NK-92 (cell line): ENCODE measurements around the gene SLC9C1.

Experiments used
- DNase-seq: peaks from one replicate; lab custom pipeline; 2025; ENCODE audit not compliant: unreplicated experiment; lab: John Stamatoyannopoulos, UW

SLC9C1 gene

DNA sequence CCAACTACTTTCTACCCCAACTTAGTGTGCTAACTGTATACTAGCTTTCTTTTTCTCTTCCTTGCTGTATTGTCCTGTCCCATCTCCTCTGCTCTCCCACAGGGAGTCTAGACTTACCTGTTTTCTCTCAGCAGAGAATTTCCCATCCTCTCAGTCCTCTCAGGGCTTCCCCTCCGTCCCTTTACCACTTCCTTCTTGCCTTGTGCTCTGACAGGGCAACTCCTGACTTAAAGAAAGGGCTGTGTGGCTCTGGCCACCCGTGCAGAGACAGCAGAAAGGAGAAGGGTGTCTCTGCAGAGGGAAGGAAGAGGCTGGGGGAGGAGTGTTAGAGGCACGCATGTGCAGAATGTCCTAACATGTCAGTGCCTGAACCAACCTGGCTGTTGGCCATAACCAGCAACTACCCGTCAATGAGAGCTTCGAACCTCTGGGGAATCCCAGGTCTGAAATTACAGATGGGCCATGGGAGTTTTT is 161.0 kb downstream of the SLC9C1 start, which contains the start of gene GCSAM:
TSS of gene GCSAM (minus strand) at position 274 of the 474 bp plus-strand sequence. CDS start at position 146, 128 bp downstream.
- no peak for DNase-seq

DNA sequence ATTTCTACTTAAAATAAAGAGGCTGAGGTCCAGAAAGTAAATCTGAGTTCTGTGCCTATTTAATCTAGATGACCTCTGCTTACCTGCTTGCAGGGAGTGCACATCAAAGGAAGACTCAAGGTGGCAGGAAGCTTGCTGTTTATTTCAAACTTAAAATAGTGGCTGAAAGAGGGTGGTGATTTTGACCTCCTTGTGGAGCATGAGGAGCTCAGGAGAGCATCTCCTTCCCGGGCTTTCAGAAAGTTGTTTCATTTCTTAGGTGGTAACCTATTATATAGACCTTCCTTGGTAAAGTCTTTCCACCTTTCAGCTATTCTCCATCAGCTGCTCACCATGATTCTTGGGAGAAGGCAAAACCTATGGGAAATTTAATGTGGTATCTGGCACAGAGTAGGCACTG is 161.5 kb downstream of the SLC9C1 start:
- DNase-seq: no peak

DNA sequence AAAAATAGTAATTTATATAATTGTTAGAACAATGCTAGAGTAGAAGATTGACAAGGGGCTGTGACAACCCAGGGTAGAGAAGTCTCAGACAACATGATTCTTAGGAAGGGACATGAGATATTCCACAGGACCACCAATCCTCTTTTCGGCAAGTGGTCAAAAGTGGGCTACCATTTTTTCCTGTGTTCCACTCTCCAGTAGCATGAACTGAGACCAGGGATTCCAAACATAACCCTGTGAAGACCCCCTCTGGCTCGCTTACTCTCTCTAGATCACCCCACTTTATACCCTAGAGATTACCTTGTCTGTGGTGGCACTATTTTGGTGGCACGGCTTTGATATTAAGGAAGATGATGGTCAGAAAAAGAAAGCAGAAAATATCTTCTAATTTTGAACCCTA is 161.9 kb downstream of the SLC9C1 start:
- no peak for DNase-seq

DNA sequence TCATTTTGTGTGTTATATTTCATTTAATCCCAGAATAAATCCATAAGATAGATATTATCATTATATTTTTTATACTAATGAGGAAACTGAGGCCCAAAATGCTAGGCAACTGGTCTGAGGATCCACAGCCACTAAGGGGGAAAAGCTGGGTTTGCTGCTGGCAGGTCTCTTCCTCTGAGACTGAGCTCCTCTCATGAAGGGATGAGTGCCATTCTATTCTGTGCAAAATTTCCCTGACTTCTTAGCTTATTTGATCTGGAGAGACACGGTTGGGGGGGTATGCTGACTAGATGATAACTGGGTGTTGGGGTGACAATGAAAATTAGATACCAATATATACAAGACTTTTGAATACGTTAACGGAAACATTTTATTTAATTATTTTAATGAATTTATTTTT is 162.9 kb downstream of the SLC9C1 start:
- DNase-seq: no peak

DNA sequence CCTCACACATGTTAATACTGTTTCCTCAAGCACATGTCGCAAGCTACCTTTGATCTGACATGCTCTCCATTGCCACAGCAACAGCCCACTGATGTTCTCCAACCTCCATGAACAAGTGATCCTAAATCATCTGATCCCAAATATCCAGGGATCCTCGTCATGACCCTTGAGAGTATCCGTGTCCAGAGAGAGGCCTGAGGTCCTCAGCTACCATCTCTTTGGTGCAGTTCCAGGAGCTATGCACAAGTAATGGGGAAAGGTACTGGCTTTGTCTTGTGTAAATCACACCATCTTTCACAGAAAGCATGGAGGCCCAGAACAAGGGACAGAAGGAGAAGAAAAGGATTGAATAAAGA is 163.4 kb downstream of the SLC9C1 start:
- no peak for DNase-seq

DNA sequence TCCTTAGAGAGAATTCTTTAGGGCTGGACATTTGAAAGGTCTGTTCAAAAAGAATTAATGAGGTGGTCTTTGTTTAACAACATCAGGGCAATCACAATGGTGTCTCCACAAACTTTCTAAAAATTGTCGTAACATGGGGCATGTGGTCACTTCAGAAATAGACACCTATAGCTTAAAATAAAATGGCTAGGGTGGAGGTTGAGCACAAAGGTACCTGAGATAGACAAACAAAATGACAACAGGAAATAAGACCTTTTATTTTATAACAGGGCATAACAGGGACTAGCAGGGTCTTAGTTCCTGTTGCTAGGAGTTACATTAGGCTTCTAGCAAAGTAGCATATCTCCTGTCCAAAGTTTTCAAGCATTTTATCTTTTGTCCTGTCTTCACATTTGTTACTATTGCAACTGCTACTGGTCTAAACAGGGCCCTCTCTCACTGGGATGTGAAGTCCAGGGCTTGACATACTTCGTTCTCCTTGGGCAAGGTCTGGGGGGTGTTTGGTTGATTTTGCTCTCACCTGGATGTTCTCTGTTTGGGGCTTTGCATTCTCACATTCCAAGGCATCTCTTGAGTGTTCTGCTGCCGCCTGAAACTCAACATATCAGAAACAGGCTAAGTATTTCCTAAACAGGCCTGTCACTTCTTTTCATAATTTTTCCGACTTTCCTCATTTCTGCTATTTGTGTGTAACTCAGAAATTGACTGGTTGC is 163.9 kb downstream of the SLC9C1 start:
- no peak for DNase-seq

DNA sequence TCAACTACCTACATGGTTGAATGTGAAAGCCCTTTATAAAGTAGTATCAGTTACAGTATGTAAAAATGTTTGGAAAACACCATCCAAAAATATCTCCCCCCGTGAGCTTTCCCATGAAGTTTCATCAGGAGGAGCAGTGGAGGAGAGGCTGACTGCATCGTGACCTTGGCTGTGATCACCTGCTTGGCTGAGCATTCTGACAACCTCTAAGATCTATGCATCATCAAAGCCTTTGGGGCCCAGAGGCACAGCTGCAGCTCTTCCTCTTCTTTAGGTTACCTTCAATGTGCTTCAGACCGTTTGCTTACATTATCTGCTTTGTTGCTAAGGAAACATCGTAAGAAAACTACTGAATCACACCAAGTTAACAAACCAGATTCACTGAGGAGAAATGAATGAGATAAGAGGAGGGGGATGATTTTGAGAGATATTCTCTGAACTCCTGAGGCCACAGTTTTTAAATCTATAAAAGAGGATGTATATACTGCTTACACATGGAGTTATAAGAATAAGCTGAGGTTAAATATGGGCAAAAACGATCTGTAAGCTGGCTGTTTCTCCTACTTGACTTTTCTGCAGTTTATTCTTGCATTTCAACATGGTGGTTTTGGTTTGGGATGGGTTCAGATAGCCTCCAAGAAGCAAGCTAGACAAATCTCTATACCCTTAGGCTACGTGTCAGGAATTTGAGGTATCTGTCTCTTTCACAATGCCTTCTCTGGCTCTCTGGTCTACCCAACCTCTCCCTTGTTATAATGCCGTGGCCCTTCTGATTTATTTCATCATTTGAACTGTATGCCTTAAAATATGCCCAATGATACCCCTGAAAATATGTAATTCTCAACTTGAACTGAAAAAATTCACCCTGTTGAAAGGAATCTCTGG is 164.9 kb downstream of the SLC9C1 start:
- no peak for DNase-seq

DNA sequence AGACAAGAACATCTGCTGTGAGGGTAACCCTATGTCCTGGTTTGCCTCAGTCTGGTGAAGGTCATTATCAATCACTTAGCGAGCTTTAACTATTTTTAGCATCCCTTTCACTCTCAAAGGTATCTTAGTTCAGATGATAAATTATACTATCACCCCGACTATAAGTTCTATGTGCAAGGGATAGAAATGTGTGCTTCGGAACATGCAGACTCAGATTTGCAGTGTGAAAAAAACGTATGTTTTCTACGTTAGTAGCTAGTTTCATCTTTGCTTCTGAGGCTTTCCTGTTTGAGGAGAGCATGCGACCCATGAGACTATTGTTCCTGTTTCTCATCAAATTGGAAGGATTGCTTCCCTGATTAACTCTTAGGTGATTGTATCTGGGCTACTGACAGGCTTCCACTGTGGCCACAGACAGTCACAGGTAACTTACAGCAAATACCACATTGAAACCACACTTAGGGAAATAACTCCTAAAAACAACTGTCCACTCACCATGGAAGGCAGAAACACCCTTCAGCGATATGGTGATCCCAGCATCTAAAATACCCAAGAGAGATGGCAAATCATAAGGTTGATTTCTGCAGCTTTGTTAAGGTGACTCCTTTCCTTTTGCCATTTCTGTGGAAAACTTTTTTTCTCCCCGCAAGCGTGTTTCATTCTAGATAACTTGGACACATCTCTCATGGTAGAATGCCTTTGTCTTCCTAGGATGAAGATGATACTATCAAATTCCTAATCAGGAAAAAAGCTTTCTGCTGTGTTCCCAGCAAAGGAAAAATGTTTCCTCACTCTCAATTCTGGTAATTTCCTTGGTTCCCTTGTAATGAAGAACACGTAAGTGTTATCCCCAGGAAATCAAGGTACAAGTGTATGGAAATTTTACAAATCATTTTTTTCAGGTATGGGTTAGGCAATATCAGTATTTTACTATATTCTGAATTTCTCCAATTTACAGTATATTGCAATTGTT is 166.2 kb downstream of the SLC9C1 start:
- no peak for DNase-seq

DNA sequence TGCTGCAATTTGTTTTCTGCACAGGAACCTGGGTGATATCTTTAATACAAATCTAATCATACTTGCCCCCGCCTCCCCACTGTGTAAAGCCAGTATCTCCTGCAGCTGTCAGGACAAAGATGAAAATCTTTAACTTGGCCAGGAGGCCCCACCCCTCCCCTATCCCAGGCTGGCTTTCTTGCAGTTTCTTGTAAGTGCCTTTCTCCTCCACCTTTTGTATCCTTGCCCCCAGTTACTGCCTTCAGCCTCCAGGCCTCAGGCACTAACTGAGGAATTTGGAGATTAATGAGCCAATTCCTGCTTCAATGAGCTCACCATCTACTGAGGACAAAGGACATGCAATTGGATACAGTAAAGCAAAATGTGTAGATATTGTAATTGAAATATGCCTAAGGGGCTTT is 167.5 kb downstream of the SLC9C1 start:
- DNase-seq: no peak

DNA sequence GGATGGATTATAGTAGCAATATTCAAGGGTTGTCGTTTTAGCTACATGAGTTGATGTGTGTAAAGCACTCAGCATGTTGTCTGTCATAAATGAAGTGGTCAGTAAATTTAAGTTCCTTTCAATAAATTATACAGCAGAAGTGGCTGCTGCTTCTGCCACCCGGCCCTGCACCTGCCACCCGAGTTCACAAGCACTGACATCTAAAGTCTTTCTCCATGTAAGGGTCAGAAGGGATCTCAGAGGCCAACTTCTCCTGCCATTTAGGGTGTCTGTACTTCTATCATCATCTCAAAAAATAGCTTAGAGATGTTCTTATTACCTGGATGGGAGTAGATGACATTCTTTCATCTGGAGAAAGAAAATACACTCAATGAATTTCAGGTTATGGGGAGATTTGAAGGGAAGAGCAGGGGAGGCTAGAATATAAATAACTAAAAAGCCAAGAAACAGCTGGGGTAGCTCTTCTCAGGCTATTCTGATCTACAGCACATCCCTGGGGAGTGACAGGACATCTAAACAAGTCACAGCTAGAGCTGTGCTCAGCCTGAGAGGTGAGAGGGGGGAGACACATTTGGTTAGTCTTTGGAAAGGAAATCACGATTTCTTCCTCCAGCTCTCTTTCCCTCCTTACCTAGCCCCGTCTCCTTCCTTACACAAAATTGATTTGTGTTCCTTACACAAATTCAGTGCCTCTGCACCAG is 169.0 kb downstream of the SLC9C1 start:
- DNase-seq: no peak

DNA sequence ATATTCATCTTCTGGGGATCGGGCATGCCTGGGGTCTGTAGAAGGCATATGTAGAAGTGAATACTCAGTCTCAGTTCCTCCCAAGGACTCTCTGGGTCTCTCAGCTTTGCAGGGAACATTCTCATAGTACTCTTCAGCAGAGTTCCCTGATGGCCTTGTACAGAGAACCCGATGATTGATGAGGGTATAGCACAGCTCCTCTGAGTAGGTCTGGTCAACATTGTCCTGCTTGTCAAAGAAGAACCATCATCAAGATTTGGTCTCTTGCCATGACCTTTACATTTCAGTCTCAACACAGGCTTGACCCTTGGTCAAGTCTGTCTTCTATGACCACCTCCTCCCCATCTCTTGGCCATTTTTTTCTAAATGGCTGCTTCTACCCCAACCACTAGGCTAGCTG is 170.5 kb downstream of the SLC9C1 start:
- no peak for DNase-seq

DNA sequence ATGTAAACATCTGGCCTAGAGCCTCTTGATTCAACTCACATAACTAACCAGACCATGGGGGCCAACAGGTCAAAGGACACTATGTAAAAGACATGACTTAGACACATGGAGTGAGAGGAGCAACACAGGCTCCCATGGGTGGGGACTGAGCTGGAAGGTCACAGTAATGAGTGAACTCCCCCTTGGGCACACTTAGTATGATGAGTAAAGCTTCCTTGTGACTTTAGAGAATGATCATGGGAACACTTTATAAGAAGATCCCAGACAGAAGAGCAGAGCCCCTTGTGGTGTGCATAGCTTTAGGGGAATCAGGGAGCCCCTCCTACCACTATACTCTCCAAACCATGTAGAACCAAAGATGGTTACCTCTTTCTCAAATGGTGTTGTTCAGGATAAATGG is 171.1 kb downstream of the SLC9C1 start:
- DNase-seq: no peak

DNA sequence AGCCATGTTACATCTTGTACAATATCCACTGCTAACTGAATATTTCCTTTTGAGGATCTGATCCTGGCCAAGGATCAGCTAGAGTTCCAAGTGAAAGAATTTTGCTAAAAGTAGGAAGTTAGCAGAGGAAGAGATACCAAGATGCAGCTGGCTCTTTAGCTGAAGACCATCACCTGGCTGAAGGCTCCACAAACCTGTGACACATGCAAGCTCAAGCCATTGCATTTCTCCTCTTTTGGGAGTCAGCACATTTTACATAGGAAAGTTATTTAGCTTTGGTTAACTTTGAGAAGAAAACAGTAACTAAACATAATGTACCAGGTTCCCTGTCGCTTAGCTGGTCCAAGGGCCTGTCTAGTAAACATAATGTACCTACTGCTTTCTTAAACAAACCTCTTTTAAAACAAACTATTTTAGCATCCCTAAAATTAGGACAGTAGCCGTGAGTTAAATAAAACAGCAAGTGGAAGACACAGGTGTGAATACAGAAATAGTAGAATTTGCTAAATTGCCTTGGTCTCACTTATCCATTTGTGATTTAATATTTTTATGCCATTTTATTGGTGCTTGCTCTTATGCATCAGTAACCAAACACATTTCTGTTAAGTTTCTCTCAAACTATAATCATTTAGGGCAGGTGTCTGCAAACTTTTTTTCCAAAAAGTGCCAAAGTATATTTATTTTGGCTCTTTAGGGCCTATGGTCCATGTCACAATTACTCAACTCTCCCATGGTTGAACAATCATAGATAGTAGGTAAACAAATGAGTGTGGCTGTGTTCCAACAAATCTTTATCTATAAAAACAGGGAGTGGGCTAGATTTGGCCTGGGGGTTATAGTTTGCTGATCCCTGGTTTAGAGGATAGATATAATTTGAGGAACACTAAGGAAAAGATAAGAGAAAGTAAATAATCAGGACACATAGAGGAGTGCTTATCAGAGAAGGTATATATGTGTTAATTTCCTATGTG is 172.2 kb downstream of the SLC9C1 start:
- DNase-seq: no peak

DNA sequence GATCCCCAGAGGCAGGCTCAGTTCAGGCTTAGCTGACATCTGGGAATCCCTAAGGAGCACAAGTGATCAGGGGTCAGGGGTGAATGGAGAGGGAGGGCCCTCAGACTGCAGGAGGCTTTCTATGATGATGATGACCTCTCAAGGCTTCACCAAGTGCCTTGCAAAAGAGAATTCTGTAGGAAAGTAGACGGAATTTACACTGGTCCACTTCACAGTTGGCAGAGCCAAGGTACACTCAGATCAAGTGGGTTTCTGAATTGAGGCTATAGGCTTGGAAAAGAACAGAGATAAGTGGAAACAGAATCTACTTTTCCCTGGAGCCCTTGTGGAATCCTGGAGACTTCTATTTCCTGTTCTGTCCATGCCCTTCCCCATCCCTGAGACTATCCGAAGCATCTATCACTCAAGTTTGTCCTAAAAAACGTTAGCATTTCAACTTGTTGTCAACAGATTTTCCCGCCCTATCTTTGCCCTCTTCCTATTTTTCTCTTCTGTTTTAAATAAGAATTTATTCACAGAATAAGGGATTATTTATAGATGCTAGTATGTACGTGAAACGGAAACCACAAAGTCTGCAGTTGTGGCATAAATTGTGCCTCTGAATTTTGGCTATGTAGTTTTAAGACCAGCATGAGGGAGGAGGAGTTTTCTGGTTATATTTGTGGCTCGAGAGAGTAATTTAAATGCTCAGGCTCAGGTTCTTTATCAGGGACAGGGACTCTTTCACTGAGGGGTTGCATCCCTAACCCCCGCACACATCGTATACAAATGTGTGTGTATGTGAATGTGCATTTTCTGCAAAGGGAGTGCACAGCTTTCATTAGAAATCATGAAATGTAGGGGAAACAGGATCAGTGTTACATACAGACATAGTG is 173.8 kb downstream of the SLC9C1 start:
- no peak for DNase-seq

DNA sequence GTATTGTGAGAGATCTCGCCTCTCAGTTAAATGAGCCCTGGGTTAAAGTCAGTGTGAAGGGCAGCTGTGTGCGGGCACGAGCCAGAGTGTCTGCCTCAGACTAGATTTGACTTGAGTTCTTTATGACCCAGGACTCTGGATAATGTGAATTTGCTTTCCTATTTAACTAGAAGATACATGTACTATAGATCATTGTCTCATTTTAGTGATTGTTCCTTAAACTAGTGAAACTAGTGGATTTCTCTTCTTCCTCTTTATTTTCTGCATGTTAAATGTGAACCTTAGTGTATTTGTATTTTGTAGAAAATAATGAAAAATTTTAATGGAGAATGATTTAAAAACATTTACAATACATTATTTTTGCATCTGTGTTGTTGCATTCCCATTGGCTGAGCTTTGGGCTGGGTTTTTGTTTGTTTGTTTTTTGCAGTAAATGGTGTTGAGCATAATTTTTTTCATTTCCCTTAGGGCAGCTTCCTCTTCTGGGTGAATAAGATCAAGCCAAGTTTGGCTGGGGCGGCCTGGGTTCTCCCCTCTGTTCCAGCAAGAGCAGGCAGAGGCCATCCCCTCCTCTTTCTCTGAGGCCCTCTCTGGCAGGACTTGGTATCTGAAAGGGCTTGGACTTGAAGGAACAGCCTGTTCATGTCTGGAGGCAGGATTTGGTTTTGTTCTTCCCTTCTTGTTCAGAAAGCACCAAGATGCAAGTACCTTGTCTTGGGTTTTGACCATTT is 176.0 kb downstream of the SLC9C1 start:
- DNase-seq: no peak

DNA sequence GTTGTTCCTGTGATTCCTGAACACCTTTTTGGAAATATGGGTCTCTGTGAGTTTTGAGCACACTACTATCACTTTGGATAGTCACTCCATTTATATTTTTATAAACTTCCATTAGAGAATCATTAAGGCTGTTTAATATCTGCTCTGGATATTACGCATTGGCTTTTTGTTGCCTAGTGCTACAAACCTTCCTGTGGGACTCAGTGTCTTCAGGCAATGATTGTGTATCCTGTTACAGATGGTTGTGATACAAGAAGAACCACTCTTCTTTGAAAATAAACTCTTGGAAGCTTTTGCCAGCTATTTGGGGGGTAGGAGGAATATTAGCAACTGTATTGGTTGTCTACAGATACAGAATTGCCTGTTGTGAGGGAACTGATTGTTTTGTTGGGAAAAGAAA is 176.6 kb downstream of the SLC9C1 start:
- DNase-seq: no peak

DNA sequence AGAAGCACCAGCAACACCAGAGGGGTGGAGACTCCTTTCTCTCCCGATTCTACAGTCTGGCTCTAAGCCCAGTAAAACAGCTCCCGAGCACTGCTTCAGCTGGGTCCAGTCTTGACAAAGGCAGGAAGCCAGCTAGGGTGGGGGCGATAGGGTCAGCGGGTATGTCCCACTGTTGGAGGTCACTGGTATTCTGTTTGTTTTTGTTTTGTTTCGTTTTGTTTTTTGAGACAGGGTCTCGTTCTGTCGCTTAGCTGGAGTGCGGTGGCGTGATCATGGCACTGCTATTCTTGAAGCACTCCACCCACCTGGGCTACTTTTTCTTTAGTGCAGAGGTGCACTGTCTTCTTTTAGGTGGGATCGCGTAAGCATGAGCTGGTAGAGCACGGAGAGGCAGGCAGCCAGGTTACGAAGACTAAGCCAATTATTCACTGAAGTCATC is 177.2 kb downstream of the SLC9C1 start:
- no peak for DNase-seq
